ENCODE data around the gene NOG. TPM values are rescaled to one million over a fixed set of nuclear protein-coding genes. Genes with fewer than 3 reads are reported as not detected.

Gene NOG
- total RNA-seq, 4 donors from 2014 or later = 0.37 to 0.82 (median 0.68) TPM

DNA sequence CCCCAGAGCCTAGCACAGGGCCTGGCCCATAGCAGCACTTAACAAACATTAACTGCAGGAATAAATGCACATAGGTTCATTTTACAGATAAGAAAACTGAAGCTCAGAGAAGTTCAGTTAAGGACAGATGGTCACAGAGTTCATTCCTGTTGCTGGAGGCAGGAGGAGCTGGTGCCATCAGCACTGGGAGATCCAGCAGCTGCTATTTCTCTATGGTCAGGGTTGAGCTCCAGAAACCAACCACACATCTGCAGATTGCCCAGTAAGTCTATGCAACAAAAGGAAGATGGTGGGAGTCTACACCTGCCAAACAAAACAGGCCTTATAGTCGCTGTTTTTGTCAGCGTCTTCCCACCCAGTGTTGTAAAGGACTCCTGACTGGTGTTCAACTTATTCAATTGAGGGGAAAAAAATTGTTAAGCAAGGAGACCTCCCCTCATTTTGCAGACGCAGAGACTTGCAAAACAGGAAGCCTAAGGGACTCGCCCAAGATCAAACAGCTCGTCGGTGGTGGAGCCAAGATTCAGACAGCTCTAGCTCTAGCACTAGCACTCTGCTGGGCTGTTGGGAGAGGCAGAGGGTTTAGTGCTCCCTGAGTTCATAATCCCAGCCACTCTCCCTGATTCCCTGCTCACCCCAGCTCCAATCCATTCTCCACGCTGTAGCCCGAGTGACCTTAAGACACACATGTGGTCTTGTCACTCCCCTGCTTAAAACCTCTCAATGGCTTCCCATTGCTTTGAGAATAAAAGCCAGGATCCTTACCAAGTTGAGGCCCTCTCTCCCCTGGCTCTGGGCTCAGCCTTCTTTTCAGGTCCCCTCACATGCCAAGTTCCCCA is 9.0 kb downstream of the NOG start:
- no peak for DNase-seq (ENCODE audit: low spot score)
- TF ChIP-seq, protein P1, sequence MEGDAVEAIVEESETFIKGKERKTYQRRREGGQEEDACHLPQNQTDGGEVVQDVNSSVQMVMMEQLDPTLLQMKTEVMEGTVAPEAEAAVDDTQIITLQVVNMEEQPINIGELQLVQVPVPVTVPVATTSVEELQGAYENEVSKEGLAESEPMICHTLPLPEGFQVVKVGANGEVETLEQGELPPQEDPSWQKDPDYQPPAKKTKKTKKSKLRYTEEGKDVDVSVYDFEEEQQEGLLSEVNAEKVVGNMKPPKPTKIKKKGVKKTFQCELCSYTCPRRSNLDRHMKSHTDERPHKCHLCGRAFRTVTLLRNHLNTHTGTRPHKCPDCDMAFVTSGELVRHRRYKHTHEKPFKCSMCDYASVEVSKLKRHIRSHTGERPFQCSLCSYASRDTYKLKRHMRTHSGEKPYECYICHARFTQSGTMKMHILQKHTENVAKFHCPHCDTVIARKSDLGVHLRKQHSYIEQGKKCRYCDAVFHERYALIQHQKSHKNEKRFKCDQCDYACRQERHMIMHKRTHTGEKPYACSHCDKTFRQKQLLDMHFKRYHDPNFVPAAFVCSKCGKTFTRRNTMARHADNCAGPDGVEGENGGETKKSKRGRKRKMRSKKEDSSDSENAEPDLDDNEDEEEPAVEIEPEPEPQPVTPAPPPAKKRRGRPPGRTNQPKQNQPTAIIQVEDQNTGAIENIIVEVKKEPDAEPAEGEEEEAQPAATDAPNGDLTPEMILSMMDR (IDR thresholded peaks at IDR 0.05) = no peak
- no peak for ATAC-seq (ENCODE audit: low FRiP score)

DNA sequence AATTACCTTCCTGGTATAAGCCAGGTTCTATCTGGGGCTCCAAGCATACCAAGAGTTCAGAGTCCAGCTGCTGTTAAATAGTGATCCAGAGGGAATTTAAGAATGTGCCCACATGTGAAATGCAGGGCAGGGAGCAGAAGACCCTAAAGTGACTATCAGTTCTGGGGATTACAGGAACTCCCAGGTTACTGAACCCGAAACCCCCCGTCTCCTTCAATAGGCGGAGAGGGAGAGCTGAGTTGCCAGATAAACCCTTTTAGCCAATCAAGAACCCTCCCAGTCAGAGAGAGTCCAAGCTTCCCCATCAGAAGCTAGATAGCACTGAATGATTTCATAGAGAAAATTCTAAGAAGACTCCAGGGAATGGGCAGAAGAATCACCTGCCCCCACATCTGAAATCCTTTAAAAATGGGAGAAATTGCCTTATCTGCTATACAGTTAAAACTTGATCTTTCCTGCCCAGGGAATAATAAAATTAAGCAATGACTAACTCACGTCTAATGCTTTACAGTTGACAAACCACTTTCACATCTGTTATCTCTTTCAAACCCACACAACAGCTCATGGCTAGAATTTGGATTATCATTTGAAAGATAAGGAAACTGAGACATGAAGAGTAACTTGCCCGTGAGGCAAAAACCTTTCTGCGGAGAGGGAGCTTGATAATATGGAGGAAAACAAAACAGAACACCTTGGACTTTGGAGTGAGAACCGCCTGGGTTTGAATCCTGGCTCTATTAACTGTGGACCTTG is 10.2 kb downstream of the NOG start:
- TF ChIP-seq, protein P1 (IDR thresholded peaks at IDR 0.05) = no peak
- DNase-seq (ENCODE audit: low spot score) (no peak), ATAC-seq (ENCODE audit: low FRiP score) (no peak)

DNA sequence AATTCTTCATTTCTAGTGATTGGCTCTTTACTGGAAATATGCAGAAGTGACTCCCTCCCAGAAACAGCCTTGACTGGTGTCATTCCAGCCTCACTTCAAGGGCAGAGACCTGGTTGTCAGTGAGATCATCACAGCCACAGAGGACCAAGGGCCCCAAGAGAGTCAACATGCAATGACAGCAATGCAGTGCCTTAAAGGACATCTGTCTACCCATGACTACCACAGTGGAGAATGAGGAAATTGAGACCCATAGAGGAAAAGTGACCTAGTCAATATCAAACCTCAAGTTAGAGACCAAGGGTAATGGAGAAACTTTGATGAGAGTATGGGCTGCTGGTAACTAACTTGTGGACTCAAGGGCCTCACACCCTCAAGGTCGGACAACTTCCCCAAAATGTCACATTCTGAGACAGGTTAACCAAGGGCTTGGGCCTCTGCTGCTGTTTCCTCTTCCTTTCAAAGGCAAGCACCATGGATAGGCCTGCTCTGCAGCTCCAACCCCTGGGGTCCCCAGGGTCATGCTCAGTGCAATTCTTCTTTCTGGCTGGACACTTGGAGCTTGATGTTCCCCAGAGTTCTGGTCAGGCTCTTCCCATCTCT is 11.3 kb downstream of the NOG start:
- no peak for ATAC-seq (ENCODE audit: low FRiP score)
- no peak for DNase-seq (ENCODE audit: low spot score)
- TF ChIP-seq, protein P1 (IDR thresholded peaks at IDR 0.05) = no peak

DNA sequence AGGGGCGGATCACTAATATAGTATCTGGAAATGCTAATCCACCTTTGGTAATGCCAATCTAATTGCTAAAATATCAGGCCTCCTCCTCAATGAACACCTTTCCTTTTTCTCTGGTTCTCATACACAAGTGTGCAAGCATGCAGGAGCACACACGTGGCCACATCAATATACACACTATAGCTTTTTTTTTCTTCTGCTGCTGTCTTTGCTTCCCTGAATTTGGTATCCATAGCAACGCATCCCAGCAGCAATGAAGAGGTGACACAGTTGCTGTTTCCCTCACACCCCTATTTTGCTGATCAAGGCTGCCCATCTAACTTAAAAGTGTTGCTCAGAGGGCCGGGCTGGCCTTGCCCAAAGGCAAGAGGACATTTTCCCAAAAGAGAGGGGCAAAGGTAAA is 15.4 kb downstream of the NOG start:
- no peak for ATAC-seq (ENCODE audit: low FRiP score)
- TF ChIP-seq, protein P1 (IDR thresholded peaks at IDR 0.05) = no peak

DNA sequence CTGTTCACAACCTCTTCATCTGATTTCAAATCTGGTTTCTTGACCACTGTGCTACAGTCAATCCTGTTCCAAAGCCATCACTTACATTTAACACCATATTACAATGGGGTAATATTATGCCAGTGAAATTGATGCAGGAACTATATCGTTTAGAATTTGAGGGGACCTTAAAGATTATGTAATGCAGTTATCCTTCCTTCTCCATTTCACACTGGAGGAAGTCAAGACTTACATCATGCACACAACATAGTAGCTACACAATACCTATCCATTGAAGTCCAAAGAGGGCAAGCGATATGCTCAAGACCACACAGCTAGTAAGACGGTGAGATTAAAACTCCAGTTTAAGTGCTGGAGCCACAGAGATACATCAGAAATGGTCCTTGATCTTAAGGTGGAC is 16.8 kb downstream of the NOG start:
- TF ChIP-seq, protein P1 (IDR thresholded peaks at IDR 0.05) = no peak

More for the DNA sequence above, 15.4 kb downstream of the NOG start:
- DNase-seq (ENCODE audit: low spot score) = no peak

DNA sequence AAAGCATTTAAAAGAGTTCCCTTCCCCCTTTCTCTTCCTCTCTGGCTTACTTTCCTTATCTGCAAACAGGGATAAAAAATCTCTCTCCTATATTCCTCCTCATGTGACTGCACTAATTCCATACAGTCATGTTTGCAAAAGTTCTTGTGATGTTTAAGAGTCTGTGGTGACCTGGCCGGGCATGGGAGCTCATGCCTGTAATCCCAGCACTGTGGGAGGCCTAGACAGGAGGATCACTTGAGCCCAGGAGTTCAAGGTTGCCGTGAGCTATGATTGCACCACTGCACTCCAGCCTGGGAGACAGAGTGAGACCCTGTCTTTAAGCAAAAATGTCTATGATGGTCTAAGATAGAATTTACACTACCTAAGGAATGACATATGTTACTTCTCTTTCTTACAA is 19.6 kb downstream of the NOG start:
- TF ChIP-seq, protein P1 (IDR thresholded peaks at IDR 0.05) = no peak
- ATAC-seq (ENCODE audit: low FRiP score) = no peak

More for the DNA sequence above, 16.8 kb downstream of the NOG start:
- no peak for DNase-seq (ENCODE audit: low spot score)
- no peak for ATAC-seq (ENCODE audit: low FRiP score)

More for the DNA sequence above, 19.6 kb downstream of the NOG start:
- no peak for DNase-seq (ENCODE audit: low spot score)

Data from omental fat pad (tissue), 4 donors.